NCI-H2227 (cell line): Measurements from ENCODE around the gene SLC6A8.

Source experiments
- DNase-seq: peaks from one replicate; lab custom pipeline; 2025; ENCODE audit not compliant: unreplicated experiment; lab: John Stamatoyannopoulos, UW

SLC6A8 gene

DNA sequence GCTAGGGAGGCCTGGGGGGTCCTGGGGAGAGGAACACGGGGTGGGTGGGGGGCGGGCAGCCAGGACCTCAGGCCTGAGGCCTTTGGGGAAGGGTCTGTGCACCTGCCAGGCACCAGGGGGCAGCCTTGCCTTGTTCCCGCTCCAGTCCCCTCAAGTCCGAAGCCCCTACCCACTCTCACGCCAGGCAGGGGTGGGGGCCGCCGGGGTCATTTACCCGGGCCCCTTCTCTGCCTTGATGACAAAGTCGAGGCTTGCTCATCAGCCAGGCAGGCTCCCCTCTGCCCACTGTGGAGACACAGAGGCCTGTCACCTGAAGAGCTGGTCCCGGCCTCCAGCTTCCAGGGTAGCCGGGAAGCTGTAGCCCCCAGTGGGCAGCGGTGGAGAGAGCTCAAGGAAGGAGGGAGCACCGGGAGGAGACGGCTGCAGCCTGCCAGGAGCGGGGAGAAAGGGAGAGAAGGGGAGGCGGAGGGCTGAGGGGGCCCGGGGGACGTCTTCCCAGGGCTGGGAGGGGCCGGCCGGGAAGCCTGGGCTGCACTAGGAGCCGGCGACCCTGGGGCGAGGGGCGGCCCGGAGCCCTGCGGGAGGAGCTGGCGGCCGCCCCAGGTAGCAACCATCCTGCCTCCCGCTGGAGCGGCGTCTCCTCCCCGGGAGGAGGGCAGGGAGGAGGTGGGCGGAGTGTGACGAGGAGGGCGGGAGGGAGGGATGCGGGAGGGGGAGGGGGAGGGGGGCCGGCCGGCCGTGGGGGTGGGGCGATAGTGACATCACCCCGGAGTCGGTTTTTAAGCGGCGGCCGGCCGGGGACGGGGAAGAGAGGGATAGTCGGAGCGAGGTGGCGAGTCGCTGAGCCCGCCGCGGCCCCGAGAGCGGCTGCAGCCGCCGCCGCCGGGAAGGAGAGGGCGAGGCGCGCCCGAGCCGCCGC lies at the start of gene SLC6A8:
TSS of gene SLC6A8 (plus strand) at position 806 of the 919 bp plus-strand sequence. CDS start 649 bp downstream, outside the sequence.
- peak; percentile 84 for DNase-seq

DNA sequence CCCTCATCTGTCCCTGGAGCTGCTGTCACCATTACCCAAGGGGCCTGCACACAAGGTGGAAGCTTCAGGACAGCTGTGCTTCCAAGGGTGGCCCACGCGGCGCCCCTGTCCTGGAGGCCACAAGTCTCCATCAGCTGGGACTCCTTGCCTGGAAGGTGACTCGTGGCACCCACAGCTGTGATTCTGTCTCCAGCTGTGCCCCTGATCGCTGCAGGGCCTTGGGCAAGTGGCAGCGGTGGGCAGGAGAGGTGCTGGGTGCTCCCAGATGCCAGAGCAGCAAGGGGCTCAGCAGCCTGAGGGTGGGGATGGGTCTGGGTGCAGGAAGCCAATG lies 49.7 kb upstream of the SLC6A8 start:
- DNase-seq, result no peak

- no peak for DNase-seq
Measured at GRCh38 chrX:153638436-153639176, 49.1 kb upstream of the SLC6A8 start.

DNA sequence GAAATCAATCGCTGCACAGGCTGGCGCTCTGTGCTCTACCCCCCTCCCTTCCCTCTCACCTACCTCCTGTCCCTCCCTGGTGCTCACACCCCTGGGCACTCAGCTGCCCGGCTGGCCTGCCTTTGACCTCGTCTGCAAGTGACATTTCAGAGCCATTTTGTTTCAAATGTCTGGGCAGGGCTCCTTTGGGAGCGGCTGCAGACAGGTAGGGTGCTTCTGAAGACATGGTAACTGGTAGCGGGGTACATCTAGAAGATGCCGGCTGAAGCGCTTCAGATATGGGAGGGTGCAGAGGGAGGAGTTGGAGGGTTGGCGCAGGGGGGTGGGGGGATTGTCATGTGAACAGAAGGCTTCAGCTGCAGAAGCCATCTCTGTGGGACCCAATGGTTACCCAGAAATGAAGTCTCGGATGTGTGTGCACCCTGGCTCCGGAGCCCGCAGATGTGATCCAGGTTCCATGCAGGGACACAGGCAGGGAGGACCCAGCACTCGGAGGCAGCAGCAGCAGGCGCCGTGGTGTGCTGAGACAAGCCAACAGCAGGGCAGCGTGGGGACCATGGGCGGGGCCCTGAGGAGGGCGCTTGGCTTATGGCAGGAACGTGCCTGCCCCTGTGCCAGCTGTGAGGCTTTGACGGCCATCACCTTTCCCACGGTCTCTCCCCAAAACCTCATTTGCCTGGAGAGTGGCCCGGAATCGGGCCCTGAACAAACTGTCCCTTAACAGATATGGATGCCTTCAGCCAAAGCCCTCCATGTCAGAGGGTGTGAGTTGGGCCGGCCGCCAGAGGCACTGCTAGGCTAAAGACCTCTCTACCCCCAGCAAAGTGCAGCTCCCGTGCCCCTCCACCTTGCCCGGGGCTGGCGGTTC lies 48.3 kb upstream of the SLC6A8 start:
- no peak for DNase-seq

- DNase-seq, result no peak
Measured at GRCh38 chrX:153640045-153640686, 47.6 kb upstream of the SLC6A8 start.

DNA sequence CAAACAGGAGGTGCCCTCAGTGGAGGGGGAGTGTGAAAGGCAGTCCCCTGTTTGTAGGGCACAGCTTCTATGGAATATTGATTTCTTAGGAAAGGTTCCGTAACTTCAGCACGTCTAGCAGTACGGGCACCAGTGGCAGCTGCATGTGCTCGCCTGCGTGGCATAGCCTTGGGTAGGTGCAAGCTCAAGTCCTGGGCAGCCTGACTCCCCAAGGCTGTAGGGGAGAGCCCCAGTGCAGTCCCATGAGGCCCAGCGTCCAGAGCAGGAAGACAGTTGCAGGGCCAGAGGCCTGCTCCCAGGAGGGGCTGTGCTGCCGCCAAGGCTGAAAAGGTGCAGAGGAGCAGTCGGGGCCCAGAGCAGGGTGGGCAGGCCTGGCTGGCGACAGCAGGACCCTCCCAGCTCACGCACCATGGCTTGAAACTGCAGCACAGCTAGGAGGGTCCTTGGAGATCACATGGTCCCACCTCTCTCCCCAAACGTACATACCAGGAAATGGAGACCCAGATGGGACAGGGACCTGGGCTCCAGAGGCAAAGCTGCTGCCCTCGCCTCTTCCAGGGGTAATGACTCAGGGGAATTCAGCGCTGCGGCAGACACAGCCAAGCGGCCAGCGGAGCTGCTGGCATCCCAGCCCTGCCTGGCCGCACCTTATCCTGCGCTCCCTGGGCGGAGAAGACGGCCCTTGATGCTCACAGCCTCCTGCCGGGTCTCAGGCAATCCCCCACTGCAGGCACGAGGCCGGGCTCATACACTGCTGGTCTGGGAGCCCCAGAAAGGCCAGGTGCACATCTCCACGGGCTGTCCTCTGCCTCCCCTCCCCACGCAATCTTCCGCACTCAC lies 46.8 kb upstream of the SLC6A8 start:
- DNase-seq, result no peak

DNA sequence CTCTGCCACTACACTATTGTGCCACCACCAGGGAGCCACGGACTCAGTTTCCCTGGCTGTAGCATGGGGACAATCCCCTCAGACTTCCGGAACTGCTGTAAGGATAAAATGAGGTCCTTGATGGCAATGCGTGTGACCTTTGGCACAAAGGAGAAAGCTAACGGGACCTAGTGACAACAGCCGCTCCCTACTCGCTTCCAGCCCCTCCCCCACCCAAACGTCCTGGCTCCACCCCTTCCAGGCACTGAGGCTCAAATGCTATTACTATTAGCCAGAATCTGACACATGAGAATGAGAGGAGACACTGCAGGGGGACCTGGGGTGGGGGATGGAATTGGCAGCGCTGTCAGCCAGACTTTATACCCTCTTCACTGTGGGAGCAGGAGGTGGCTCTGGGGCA lies 46.1 kb upstream of the SLC6A8 start:
- peak; percentile 14 for DNase-seq

DNA sequence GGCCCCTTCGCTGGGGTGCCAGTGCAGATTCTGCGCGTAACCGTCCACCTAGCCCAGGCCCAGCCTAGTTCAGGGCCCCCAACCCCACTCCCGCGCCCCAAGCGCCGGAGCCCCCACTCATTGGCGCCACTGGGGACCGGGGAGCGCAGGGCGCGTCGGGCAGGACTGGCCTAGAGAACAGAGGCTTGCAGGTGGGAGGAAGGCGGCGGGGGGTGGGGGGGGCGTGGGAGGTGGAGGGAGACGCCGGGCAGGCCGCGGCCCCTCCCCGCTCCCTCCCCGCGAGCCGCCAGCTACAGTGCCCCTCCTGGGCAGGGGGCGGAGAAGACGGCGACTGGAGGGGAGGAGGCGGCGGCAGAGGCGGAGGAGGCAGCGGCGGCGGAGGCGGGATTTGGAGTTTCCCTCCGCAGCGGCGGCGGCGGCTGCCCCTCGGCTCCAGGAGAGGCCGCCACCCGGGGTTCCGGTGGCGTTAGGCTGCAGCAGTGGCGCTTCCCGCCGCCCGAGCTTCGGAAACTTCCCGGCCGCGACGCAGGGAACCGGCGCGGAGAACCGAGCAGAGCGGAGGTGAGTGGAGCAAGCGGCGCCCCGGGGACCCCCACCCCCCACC lies 45.6 kb upstream of the SLC6A8 start:
- peak; percentile 52 for DNase-seq

GRCh38 chrX:153642655-153643430 lies 44.9 kb upstream of the SLC6A8 start:
- no peak for DNase-seq

GRCh38 chrX:153643431-153644351 lies 44.0 kb upstream of the SLC6A8 start:
- peak; percentile 42 for DNase-seq

DNA sequence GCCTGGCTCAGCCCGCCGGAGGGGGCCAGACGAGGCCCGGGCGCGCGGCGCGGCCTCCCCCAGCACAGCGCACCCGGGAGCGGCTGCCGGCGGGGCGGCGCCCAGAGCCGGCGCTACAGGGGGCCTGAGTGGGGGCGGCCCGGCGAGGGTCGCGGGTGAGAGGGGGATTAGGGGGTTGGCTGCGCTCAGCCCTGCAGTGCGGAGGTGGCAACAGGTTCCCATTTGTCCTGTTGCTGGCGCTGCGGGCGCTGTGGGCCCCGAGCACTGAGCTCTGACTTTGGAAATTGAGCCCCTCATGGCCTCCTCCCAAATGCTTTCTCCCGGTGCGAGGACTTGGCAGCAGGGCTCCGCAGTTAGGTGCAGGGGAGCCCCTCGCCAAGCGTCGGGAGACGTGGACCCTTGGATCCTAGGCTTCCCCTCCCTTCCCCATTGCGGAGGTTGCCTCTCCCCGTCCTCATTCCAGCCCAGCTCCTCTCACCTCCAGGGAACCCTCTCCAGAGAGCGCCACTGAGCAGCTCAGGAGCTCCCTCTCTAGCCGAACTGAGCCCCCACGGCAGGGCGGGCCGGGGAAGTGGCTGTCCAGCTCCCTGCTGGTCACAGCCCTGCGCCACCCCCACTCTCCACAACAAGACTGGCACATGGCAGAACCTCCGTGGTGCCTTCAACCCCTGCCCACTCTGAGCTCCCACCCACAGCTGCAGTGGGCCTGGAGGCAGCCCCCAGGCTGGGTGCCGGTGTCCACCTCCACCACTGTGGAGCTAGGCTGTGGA lies 43.2 kb upstream of the SLC6A8 start:
- peak; percentile 42 for DNase-seq

- DNase-seq, result no peak
Measured at GRCh38 chrX:153645151-153645550, 42.6 kb upstream of the SLC6A8 start.

GRCh38 chrX:153645921-153646488 lies 41.7 kb upstream of the SLC6A8 start:
- DNase-seq, result no peak

DNA sequence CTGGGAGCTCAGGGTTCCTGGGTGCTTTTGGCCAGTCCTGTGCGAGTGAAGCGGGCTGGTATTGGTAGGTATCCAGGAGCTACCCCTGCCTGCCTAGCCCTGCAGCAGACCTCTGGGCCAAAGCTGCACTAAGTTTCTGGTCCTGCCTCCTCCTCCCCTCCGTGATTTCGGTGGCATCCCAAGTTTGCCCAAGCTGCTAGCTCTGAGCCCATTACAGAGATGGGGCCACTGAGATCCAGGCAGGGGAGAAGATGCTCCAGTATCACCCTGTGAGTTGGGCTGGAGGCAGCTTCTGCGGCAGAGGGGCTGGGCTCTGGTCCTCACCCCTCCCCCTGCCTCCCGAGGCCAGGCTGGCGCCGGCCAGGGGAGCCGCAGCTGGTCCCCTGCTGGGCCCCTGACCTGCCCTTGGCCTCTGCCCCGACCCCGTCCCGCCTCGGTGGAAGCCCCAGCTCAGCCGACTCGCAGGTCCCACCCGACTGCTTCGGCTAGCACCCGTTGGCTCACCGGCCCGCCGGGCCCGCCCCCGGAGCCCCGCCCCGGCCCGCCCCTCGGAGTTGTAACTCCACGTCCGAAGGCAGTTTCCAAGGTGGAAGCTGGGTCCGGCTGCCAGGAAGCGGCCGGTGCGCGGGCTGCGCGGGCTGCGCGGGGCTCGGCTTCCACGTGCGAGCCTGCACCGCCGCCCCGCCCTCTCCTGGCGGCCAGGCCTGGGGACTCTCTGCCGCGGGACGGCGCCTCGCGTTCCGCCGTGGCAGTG lies 40.9 kb upstream of the SLC6A8 start, which contains the start of gene DUSP9:
TSS of gene DUSP9 (plus strand) at position 584 of the 754 bp plus-strand sequence. CDS start 751 bp downstream, outside the sequence.
- DNase-seq, result peak; percentile 50

GRCh38 chrX:153647461-153648357 lies 40.0 kb upstream of the SLC6A8 start:
- no peak for DNase-seq
